SU-DHL-6 (cell line): ENCODE results near the gene TOP3A.

Source experiments
- H2AFZ ChIP-seq: fragments of 200-600 bp; sonication (generic); 2 replicates; pipeline ENCODE4 v1.6.1; 2014; ENCODE audit warnings: low read depth, mild to moderate bottlenecking, moderate library complexity, mixed read lengths, antibody characterized with exemption, low read length; ENCODE audit not compliant: severe bottlenecking
- H3F3A ChIP-seq: fragments of 200-600 bp; shearing (Covaris generic); 2 replicates; pipeline ENCODE4 v1.6.0; 2016; ENCODE audit warnings: antibody characterized with exemption, mild to moderate bottlenecking; ENCODE audit not compliant: insufficient read depth
- H3K27ac ChIP-seq: fragments of 200-600 bp; sonication (generic); 2 replicates; pipeline ENCODE4 v1.5.1; 2016; ENCODE audit warnings: low read depth, mild to moderate bottlenecking, low read length, moderate library complexity, mixed read lengths
- H3K27me3 ChIP-seq: fragments of 200-600 bp; sonication (generic), shearing (Covaris generic); 2 replicates; pipeline ENCODE4 v1.6.0; 2014; ENCODE audit warnings: mild to moderate bottlenecking, low read length
- H3K36me3 ChIP-seq: fragments of 200-600 bp; sonication (generic); 2 replicates; pipeline ENCODE4 v1.6.1; 2014; ENCODE audit warnings: mild to moderate bottlenecking, low read length, mixed read lengths
- H3K4me2 ChIP-seq: fragments of 300-600, 200-600 bp; shearing (Covaris generic), sonication (generic); 2 replicates; pipeline ENCODE4 v1.6.0; 2014; ENCODE audit warnings: low read length, low read depth, mild to moderate bottlenecking; ENCODE audit not compliant: poor library complexity, severe bottlenecking
- H3K4me3 ChIP-seq: fragments of 200-600 bp; sonication (generic); 2 replicates; pipeline ENCODE4 v1.5.1; 2014; ENCODE audit warnings: antibody characterized with exemption, low read length, mild to moderate bottlenecking, mixed read lengths; ENCODE audit not compliant: insufficient read depth, poor library complexity, severe bottlenecking
- H3K79me2 ChIP-seq: fragments of 200-600 bp; sonication (generic); 2 replicates; pipeline ENCODE4 v1.6.1; 2014; ENCODE audit warnings: mild to moderate bottlenecking, low read length, moderate library complexity; ENCODE audit not compliant: insufficient read depth
- H3K9ac ChIP-seq: fragments of 200-600 bp; sonication (generic); 2 replicates; pipeline ENCODE4 v1.7.0; 2014; ENCODE audit warnings: mild to moderate bottlenecking, low read length
- H3K9me2 ChIP-seq: fragments of 200-600 bp; sonication (generic); replicated peaks from 2 replicates; pipeline ENCODE4 v1.6.1; 2014; ENCODE audit warnings: low read length; ENCODE audit not compliant: insufficient read depth
- H3K9me3 ChIP-seq: fragments of 200-600 bp; sonication (generic); 2 replicates; pipeline ENCODE4 v1.6.1; 2014; ENCODE audit warnings: low read length, mixed read lengths; ENCODE audit not compliant: insufficient read depth
- H4K20me1 ChIP-seq: fragments of 200-600 bp; sonication (generic); 2 replicates; pipeline ENCODE4 v1.6.1; 2014; ENCODE audit warnings: low read depth, mild to moderate bottlenecking, antibody characterized with exemption, low read length, moderate library complexity, mixed read lengths
- CTCF ChIP-seq: fragments of 200-600 bp; sonication (generic); IDR thresholded peaks from one replicate; pipeline ENCODE4 v1.5.1; 2017; ENCODE audit warnings: antibody characterized with exemption, mild to moderate bottlenecking, low read length, moderate library complexity; ENCODE audit not compliant: insufficient read depth, poor library complexity, severe bottlenecking
- EZH2phosphoT487 ChIP-seq: fragments of 200-600 bp; sonication (generic), shearing (Covaris generic); conservative IDR thresholded peaks from 2 replicates; pipeline ENCODE4 v1.6.1; 2018; ENCODE audit warnings: mild to moderate bottlenecking, antibody characterized with exemption, low read length, moderate library complexity, mixed read lengths

TOP3A gene

GRCh38 chr17:18231164-18231563, 83.6 kb downstream of the TOP3A start:
- Histone ChIP-seq H3K4me2 (no peak overlapping the region), H3K9me2 (no peaks in the 10 kb centered on the region), H3K27ac (no peak overlapping the region), H3K4me3 (no peak overlapping the region), H2AFZ (no peak overlapping the region), H3K79me2 (no peaks in the 10 kb centered on the region), H4K20me1 (no peaks in the 10 kb centered on the region), H3K27me3 (no peaks in the 10 kb centered on the region), H3K9me3 (no peaks in the 10 kb centered on the region), H3K36me3 (no peaks in the 10 kb centered on the region), H3F3A (no peaks in the 10 kb centered on the region), H3K9ac (no peak overlapping the region)
- TF ChIP-seq EZH2phosphoT487 (no peak), CTCF (no peak)

- Histone ChIP-seq H3K9me3 (no peaks in the 10 kb centered on the region), H3F3A (no peaks in the 10 kb centered on the region), H3K36me3 (no peaks in the 10 kb centered on the region), H3K4me2 (no peak overlapping the region), H4K20me1 (no peaks in the 10 kb centered on the region), H3K79me2 (no peaks in the 10 kb centered on the region), H3K4me3 (no peak overlapping the region), H3K9ac (no peak overlapping the region), H3K27me3 (no peaks in the 10 kb centered on the region), H2AFZ (no peak overlapping the region), H3K9me2 (no peaks in the 10 kb centered on the region), H3K27ac (no peak overlapping the region)
- TF ChIP-seq EZH2phosphoT487 (no peak), CTCF (no peak)
These were observed 84.3 kb downstream of the TOP3A start for GRCh38 chr17:18230288-18231141.

- Histone ChIP-seq H3K9me3 (no peaks in the 10 kb centered on the region), H3K27me3 (no peaks in the 10 kb centered on the region), H2AFZ (no peak overlapping the region), H3K9me2 (no peaks in the 10 kb centered on the region), H3F3A (no peaks in the 10 kb centered on the region), H3K4me3 (no peak overlapping the region), H3K4me2 (no peak overlapping the region), H3K79me2 (no peaks in the 10 kb centered on the region), H3K36me3 (no peaks in the 10 kb centered on the region), H4K20me1 (no peaks in the 10 kb centered on the region), H3K27ac (no peak overlapping the region), H3K9ac (no peak overlapping the region)
- no peak for TF ChIP-seq EZH2phosphoT487
These were observed 85.0 kb downstream of the TOP3A start for GRCh38 chr17:18229771-18230170.

GRCh38 chr17:18229254-18229653, 85.5 kb downstream of the TOP3A start:
- H3K4me2 ChIP-seq: no peak overlapping the region

More at GRCh38 chr17:18229254-18229653, 85.5 kb downstream of the TOP3A start:
- H3K9me2 ChIP-seq: no peaks in the 10 kb centered on the region
- no peak overlapping the region for H3K4me3 ChIP-seq
- H3K79me2 ChIP-seq: no peaks in the 10 kb centered on the region
- H4K20me1 ChIP-seq: no peaks in the 10 kb centered on the region
- no peaks in the 10 kb centered on the region for H3K27me3 ChIP-seq
- H3K27ac ChIP-seq: no peak overlapping the region
- H2AFZ ChIP-seq: no peak overlapping the region
- TF ChIP-seq CTCF (no peak), EZH2phosphoT487 (no peak)
- H3F3A ChIP-seq: no peaks in the 10 kb centered on the region
- H3K9ac ChIP-seq: no peak overlapping the region
- no peaks in the 10 kb centered on the region for H3K36me3 ChIP-seq
- H3K9me3 ChIP-seq: no peaks in the 10 kb centered on the region
